GM12891 (cell line): ENCODE data around the gene OSBP2.

Experiments used
- PAX5 ChIP-seq: IDR thresholded peaks from 2 replicates; pipeline ENCODE4 v1.6.1; 2011; ENCODE audit warnings: low read length, moderate library complexity, mild to moderate bottlenecking; ENCODE audit not compliant: insufficient read depth, severe bottlenecking
- POLR2A ChIP-seq: IDR thresholded peaks from 2 replicates; pipeline ENCODE4 v1.6.1; 2011; ENCODE audit warnings: low read depth, low read length, control low read depth
- POLR2AphosphoS5 ChIP-seq: IDR thresholded peaks from 2 replicates; pipeline ENCODE4 v1.6.1; 2011; ENCODE audit warnings: low read depth, low read length, control low read depth
- POU2F2 ChIP-seq: IDR thresholded peaks from 2 replicates; pipeline ENCODE4 v1.6.1; 2011; ENCODE audit warnings: low read depth, mild to moderate bottlenecking, control low read depth, low read length, moderate library complexity
- SPI1 ChIP-seq: IDR thresholded peaks from 2 replicates; pipeline ENCODE4 v1.6.1; 2011; ENCODE audit warnings: low read depth, low read length, control low read depth
- TAF1 ChIP-seq: IDR thresholded peaks from 2 replicates; pipeline ENCODE4 v1.6.1; 2011; ENCODE audit warnings: low read depth, low read length, control low read depth

GRCh38 chr22:30712094-30712493 lies 17.4 kb downstream of the OSBP2 start:
- no peak for TF ChIP-seq TAF1
- no peak for TF ChIP-seq POLR2AphosphoS5
- TF ChIP-seq POLR2A: no peak
- no peak for TF ChIP-seq SPI1
- TF ChIP-seq PAX5: no peak
- TF ChIP-seq POU2F2: no peak
